Measurements from ENCODE around the gene HSD11B2. TPM values are rescaled to one million over a fixed set of nuclear protein-coding genes. Genes with fewer than 3 reads are reported as not detected.

Gene HSD11B2
- total RNA-seq, 4 donors from 2014 or later, result 0.20 to 2.9 (median 0.60) TPM; not detected in 1

DNA sequence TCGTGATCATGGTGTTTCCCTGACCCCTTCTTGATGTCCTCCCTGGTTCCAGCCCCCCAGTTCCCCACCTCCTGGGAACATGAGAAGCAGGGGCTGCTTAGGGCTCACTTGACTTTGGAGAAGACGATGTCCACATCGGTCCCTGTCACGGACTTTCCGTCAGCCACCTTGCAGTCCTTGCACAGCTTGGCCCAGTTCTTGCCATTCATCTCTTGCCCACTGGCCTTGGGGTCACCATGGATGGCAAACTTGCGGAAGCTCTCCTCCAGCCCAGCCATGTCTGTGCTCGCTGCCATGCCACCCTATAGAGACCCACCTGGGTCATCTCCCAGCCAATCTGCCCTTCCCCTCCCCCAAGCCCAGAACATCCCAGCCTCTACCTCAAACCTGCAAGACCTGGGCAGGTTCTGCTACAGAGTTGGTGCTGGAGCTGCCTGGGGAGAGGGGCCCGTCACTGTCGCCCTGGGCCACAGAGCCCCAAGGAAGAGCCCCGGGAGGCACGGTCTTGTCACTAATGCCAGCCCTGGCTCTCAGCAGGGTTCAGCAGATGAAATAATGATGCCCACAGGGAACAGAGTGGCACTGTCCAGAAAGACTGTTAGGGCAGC is 40.0 kb upstream of the HSD11B2 start:
- 74 to 75% methylated on average over 11 of the region's 11 CpGs for WGBS, 2 donors
- Histone ChIP-seq H3K4me3 (no peak overlapping the region), H3K4me1 (peaks cover 0 to 67% (median 40%) of the 10 kb centered on the region in 4 donors), H3K27me3 (no peaks in the 10 kb centered on the region), H3K9me3 (no peaks in the 10 kb centered on the region), H3K27ac (peak overlapping the region in 2 of 4 donors; percentile 85 to 86), H3K36me3 (no peaks in the 10 kb centered on the region)
- no peak for DNase-seq (ENCODE audit: low spot score in 2 of 2)
- TF ChIP-seq, protein P1, sequence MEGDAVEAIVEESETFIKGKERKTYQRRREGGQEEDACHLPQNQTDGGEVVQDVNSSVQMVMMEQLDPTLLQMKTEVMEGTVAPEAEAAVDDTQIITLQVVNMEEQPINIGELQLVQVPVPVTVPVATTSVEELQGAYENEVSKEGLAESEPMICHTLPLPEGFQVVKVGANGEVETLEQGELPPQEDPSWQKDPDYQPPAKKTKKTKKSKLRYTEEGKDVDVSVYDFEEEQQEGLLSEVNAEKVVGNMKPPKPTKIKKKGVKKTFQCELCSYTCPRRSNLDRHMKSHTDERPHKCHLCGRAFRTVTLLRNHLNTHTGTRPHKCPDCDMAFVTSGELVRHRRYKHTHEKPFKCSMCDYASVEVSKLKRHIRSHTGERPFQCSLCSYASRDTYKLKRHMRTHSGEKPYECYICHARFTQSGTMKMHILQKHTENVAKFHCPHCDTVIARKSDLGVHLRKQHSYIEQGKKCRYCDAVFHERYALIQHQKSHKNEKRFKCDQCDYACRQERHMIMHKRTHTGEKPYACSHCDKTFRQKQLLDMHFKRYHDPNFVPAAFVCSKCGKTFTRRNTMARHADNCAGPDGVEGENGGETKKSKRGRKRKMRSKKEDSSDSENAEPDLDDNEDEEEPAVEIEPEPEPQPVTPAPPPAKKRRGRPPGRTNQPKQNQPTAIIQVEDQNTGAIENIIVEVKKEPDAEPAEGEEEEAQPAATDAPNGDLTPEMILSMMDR (IDR thresholded peaks at IDR 0.05), result no peak
- TF ChIP-seq EP300 (IDR thresholded peaks at IDR 0.05) (no peak), POLR2A (IDR thresholded peaks at IDR 0.05) (no peak)

DNA sequence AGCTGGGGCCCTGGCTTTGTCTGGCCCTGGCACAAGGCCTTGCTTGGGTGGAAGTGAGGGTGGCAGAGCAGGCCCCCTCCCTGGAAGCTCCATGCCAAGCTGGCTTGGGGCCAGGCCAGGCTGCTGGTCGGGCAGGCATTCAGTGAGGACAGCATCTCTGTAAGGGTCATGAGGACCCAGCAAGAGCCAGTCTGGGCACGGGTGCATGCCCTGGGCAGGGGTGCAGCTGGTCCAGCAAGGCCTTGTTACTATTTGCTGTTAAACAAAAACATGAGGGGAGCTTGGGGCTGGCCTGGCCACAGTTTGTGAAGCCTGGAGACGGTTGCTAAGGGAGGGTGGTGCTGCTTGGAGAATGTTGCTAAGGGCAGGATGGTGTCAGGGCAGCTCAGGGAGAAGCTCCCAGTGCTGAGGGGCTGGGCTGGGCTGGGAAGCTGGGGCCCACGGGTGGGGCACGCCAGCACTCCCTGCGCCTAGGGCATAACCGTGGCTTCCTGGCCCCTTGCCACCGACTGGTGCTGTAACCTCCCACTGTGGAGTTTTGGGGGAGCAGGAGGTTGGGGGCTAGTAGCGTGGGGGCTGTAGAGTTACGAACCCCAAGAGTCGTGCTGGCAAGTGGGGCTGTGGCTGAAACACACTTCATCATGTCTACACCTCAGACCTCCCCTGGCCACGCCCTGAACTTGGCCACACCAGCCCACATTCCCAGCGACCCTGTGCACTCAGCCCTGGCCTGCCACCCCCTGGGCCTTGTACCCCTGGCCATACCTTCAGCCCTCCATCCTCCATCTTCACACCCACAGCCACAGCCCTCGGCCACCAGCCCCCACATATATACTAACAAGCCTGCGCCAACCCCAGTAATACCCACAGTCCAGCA is 39.3 kb upstream of the HSD11B2 start:
- Histone ChIP-seq H3K27ac (peak overlapping the region in 2 of 4 donors; percentile 85 to 86), H3K27me3 (no peaks in the 10 kb centered on the region), H3K4me3 (no peak overlapping the region), H3K9me3 (no peaks in the 10 kb centered on the region), H3K4me1 (peaks cover 0 to 74% (median 47%) of the 10 kb centered on the region in 4 donors), H3K36me3 (no peaks in the 10 kb centered on the region)
- no peak for DNase-seq (ENCODE audit: low spot score in 2 of 2)
- TF ChIP-seq POLR2A (IDR thresholded peaks at IDR 0.05), result no peak
- peak in 1 of 2 donors; percentile 37 for TF ChIP-seq EP300 (IDR thresholded peaks at IDR 0.05)
- 39 to 49% methylated on average over 14 to 15 of the region's 15 CpGs for WGBS, 2 donors

DNA sequence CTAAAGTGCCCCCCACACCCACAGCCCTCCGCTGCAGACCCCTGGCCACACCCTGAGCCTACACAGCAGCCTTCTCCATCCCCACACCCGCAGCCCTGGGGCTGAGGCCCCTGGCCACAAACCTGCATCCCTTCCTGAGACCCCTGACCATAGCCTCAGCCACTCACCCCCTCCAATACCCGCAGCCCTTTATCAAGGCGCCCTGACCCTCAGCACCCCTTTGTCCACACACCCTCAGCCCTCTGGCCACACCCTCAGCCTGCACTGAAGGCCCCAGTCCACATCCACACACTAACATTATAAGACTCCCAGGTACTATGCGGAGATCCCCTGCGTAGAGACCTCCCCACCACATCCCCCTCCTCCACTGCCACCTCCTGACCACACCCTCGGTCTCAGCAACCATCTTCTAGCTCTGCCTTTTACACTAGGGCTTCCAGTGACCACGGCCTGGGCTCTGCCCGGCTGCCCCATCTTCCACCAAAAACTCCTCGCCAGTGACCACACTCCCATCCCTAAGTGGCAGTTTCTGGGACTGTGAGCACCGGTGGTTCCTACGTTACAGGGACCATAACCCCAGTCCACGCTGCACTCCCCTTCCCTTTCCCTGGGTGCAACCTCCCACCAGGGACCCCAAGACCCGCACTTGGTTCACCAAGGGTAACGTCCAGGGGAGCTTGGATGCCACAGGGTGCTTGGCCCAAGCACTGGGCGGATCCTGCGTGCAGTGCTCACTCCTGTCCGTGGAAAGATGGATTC is 38.4 kb upstream of the HSD11B2 start:
- TF ChIP-seq POLR2A (IDR thresholded peaks at IDR 0.05), result no peak
- Histone ChIP-seq H3K27ac (peak overlapping the region in 3 of 4 donors; percentile 58 to 86 (median 85)), H3K4me3 (peak overlapping the region in 3 of 4 donors; percentile 14 to 50 (median 28)), H3K36me3 (no peaks in the 10 kb centered on the region), H3K27me3 (no peaks in the 10 kb centered on the region), H3K4me1 (peaks cover 0 to 82% (median 54%) of the 10 kb centered on the region in 4 donors), H3K9me3 (no peaks in the 10 kb centered on the region)
- WGBS, 2 donors, result 66 to 78% methylated on average over 17 to 18 of the region's 18 CpGs
- DNase-seq (ENCODE audit: low spot score in 2 of 2), result no peak

DNA sequence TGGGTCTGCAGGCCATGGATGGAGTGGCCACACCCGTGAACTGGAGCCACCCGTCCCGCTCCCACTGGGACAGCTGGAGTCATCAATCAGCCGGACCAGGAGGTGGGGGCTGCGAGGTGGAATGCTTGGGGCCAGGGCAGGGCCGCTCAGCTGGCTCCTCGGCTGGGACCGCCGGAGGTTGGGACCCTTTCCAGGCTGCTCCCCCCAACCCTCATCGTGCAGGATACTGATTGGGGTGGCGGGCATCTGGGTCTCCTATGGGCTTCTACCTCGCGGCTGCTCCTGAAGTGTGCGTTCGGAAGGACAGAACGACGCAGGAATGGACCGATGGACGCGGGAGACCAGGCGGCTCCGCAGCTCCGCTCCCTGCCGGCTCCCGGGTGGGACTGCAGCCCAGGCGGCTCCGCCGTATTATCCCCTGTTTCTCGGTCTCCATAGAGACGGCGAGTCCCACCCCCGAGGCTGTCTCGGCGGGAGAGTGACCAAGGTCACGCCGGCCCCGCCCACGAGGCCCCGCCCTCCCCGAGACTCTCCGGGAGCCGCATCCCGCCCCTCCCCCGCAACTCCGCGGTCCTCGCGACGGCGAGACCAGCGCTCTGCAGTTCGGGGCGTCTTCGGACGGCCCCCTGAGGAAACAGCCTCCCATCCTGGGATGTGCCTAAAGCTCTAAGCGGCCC is 37.7 kb upstream of the HSD11B2 start, which contains the start of gene TPPP3:
Gene TPPP3, minus strand, starts transcription at position 388 of the 677 bp plus-strand sequence. CDS start 2,387 bp downstream, outside the sequence.
- TF ChIP-seq, protein P1 (IDR thresholded peaks at IDR 0.05), result peak; percentile 45 to 84 (median 83)
- TF ChIP-seq POLR2A (IDR thresholded peaks at IDR 0.05) (peak in 1 of 2 donors; percentile 15), EP300 (IDR thresholded peaks at IDR 0.05) (peak; percentile 17 to 53)
- Histone ChIP-seq H3K4me3 (peak within 1 kb of the TSS; percentile 14 to 50 (median 31)), H3K4me1 (peaks cover 0 to 90% (median 54%) of the 10 kb centered on the region in 4 donors), H3K9me3 (no peaks in the 10 kb centered on the region), H3K27ac (peak within 1 kb of the TSS; percentile 33 to 86 (median 80)), H3K36me3 (no peaks in the 10 kb centered on the region), H3K27me3 (no peaks in the 10 kb centered on the region)
- WGBS, 2 donors, result 8% methylated on average over 28 of the region's 56 CpGs; no CpG with 5 or more reads in 1 of the 2 donors
- DNase-seq (ENCODE audit: low spot score in 2 of 2), result peak; percentile 77 to 78

DNA sequence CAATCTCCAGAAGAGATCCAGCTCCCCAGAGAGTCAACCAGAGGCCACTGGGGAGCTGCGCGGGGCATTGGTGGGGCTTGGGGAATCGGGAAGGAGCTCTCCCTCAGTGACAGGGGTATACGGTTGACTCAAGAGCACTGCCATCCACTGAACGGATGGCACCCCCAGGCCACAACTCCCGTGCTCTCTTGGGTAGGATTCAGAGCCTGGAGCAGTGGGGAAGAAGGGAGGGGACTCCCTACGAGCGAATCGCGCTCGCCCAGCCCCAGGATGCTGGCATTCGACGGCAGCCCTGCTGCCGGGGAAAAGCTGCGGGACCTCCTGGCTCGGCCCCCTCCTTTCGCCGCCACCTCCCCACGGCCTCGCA is 37.1 kb upstream of the HSD11B2 start:
- Histone ChIP-seq H3K27ac (peak overlapping the region; percentile 33 to 86 (median 80)), H3K4me3 (peak overlapping the region; percentile 14 to 50 (median 31)), H3K36me3 (no peaks in the 10 kb centered on the region), H3K27me3 (no peaks in the 10 kb centered on the region), H3K4me1 (peaks cover 0 to 95% (median 54%) of the 10 kb centered on the region in 4 donors), H3K9me3 (no peaks in the 10 kb centered on the region)
- TF ChIP-seq EP300 (IDR thresholded peaks at IDR 0.05), result no peak
- TF ChIP-seq POLR2A (IDR thresholded peaks at IDR 0.05), result no peak
- TF ChIP-seq, protein P1 (IDR thresholded peaks at IDR 0.05), result no peak
- 14 to 19% methylated on average over 15 to 18 of the region's 20 CpGs for WGBS, 2 donors
- DNase-seq (ENCODE audit: low spot score in 2 of 2), result no peak

Data from tibial nerve (tissue), 4 donors.